Osteoblast (primary cell): ENCODE data around the gene SYT3. TPM values are rescaled to one million over a fixed set of nuclear protein-coding genes. Genes with fewer than 3 reads are reported as not detected.

Source experiments
- DNase-seq: peaks from one replicate; pipeline ENCODE4 v3.0.0; 2011; ENCODE audit warnings: low spot score, mixed read lengths; ENCODE audit not compliant: insufficient read length; ENCODE audit errors: missing footprints
- H2AFZ ChIP-seq: 2 replicates; pipeline ENCODE4 v1.6.0; 2011; ENCODE audit warnings: mild to moderate bottlenecking, low read length
- H3K27ac ChIP-seq: 2 replicates; pipeline ENCODE4 v1.5.1; 2011; ENCODE audit warnings: mild to moderate bottlenecking, low read depth, low read length, moderate library complexity
- H3K27me3 ChIP-seq: 2 replicates; pipeline ENCODE4 v1.6.0; 2012; ENCODE audit warnings: mild to moderate bottlenecking, control low read depth, inconsistent platforms, low read length, moderate library complexity; ENCODE audit not compliant: insufficient read depth
- H3K36me3 ChIP-seq: 2 replicates; pipeline ENCODE4 v1.5.1; 2011; ENCODE audit warnings: mild to moderate bottlenecking, low read length, control low read depth, moderate library complexity; ENCODE audit not compliant: insufficient read depth
- H3K4me1 ChIP-seq: 2 replicates; pipeline ENCODE4 v1.5.1; 2011; ENCODE audit warnings: mild to moderate bottlenecking, low read length, control low read depth, moderate library complexity; ENCODE audit not compliant: insufficient read depth
- H3K4me2 ChIP-seq: 2 replicates; pipeline ENCODE4 v1.6.0; 2011; ENCODE audit warnings: mild to moderate bottlenecking, low read length; ENCODE audit not compliant: insufficient read depth
- H3K4me3 ChIP-seq: fragments of 200-600 bp; sonication (generic); 3 replicates; pipeline ENCODE4 v1.5.1; 2012; ENCODE audit warnings: mild to moderate bottlenecking, low read length, inconsistent platforms; ENCODE audit not compliant: insufficient read depth
- H3K79me2 ChIP-seq: 2 replicates; pipeline ENCODE4 v1.6.0; 2012; ENCODE audit warnings: mild to moderate bottlenecking, low read length, control low read depth, inconsistent platforms; ENCODE audit not compliant: insufficient read depth
- H3K9me3 ChIP-seq: 2 replicates; pipeline ENCODE4 v1.5.1; 2011; ENCODE audit warnings: low read depth, low read length, control low read depth
- H4K20me1 ChIP-seq: 2 replicates; pipeline ENCODE4 v1.6.0; 2012; ENCODE audit warnings: mild to moderate bottlenecking, low read length, control low read depth; ENCODE audit not compliant: insufficient read depth
- CTCF ChIP-seq: IDR thresholded peaks from 2 replicates; pipeline ENCODE4 v1.5.1; 2011; ENCODE audit warnings: mild to moderate bottlenecking, low read depth, low read length, moderate library complexity; ENCODE audit errors: extremely low read depth
- total RNA-seq: library from RNA; depleted of rRNA; stranded (reverse); fragments of >200 nt; gene quantifications from 2 replicates; pipeline ENCODE4 v1.2.3, GENCODE V29; 2012

Gene SYT3
- total RNA-seq, 1 donor, result 0.36 TPM

DNA sequence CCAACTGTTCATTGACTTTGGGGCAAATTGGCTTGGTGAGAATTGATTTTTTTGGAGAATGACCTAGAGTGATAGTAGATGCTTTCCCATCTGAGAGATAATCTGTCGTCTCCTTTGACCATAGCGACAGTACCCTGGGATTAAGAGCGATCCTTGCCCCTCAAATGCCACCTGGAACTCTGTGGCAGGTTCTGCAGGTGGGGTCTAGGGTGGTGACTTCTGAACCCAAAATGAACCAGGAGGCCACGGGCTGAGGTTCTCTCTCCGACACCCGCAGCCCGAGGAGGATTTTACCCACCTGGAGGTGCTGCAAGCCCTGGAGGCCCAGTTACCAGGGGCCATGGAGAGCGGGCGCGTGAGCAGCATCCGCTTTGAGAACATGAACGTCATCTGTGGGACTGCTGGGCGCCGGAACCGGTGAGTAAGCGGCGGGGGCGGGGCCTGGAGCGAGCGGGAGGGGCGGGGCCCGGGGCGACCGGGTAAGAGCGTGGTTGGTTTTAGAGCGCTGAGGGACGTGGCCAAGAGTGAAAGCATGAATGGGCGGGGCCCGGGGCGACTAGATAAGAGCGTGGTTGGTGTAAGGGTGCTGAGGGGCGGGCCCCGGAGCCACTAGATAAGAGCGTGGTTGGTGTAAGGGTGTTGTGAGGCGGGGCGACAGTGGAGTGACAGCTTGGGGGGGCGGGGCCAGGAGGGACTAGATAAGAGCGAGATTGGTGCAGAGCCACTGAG is 18.2 kb upstream of the SYT3 start:
- Histone ChIP-seq H3K27ac (peak overlapping the region; percentile 71), H3K4me2 (peak overlapping the region; percentile 96), H3K4me3 (peak overlapping the region; percentile 71), H3K4me1 (peaks cover 16% of the 10 kb centered on the region), H2AFZ (peak overlapping the region; percentile 95), H4K20me1 (no peaks in the 10 kb centered on the region), H3K27me3 (no peaks in the 10 kb centered on the region), H3K9me3 (no peaks in the 10 kb centered on the region), H3K36me3 (no peaks in the 10 kb centered on the region), H3K79me2 (no peaks in the 10 kb centered on the region)
- no peak for TF ChIP-seq CTCF
- DNase-seq, result peak; percentile 99

- peak overlapping the region; percentile 79 for H3K4me2 ChIP-seq
- TF ChIP-seq CTCF, result no peak
- H2AFZ ChIP-seq, result no peak overlapping the region
Observed at GRCh38 chr19:50657222-50657669, 17.6 kb upstream of the SYT3 start.

GRCh38 chr19:50654882-50655281 is 15.2 kb upstream of the SYT3 start:
- no peak overlapping the region for H3K4me3 ChIP-seq
- H3K27ac ChIP-seq, result no peak overlapping the region
- H3K27me3 ChIP-seq, result peaks cover 5% of the 10 kb centered on the region
- DNase-seq, result no peak
- no peak overlapping the region for H3K4me2 ChIP-seq
- no peaks in the 10 kb centered on the region for H3K36me3 ChIP-seq
- H4K20me1 ChIP-seq, result no peaks in the 10 kb centered on the region
- peaks cover 16% of the 10 kb centered on the region for H3K4me1 ChIP-seq
- H2AFZ ChIP-seq, result no peak overlapping the region
- no peaks in the 10 kb centered on the region for H3K9me3 ChIP-seq
- TF ChIP-seq CTCF, result no peak
- H3K79me2 ChIP-seq, result no peaks in the 10 kb centered on the region

More at GRCh38 chr19:50657222-50657669, 17.6 kb upstream of the SYT3 start:
- Histone ChIP-seq H3K79me2 (no peaks in the 10 kb centered on the region), H3K27me3 (peaks cover 5% of the 10 kb centered on the region), H3K4me1 (peaks cover 16% of the 10 kb centered on the region), H3K36me3 (no peaks in the 10 kb centered on the region), H3K9me3 (no peaks in the 10 kb centered on the region), H3K27ac (no peak overlapping the region), H4K20me1 (no peaks in the 10 kb centered on the region), H3K4me3 (no peak overlapping the region)
- no peak for DNase-seq

DNA sequence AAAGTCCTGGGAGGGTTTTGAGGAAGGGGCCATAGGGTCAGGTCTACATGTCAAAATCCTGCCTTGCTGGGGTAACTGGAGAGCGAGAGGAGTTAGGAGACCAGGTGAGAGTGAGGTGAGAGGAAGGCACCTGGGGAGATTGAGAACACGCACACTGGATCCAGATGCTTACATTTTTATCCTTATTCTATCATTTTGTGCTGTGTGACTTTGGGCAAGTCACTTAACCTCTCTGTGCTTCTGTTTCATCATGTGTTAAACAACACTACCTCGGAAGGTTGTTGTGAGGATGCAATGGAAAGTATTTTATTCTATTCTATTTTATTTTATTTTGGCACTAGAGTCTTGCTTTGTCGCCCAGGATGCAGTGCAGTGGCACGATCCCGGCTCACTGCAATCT is 13.0 kb upstream of the SYT3 start:
- no peaks in the 10 kb centered on the region for H3K36me3 ChIP-seq
- H3K79me2 ChIP-seq, result no peaks in the 10 kb centered on the region
- no peak overlapping the region for H2AFZ ChIP-seq
- no peaks in the 10 kb centered on the region for H4K20me1 ChIP-seq
- TF ChIP-seq CTCF, result no peak
- peaks cover 3% of the 10 kb centered on the region for H3K4me1 ChIP-seq
- H3K27ac ChIP-seq, result no peak overlapping the region
- H3K9me3 ChIP-seq, result no peaks in the 10 kb centered on the region
- DNase-seq, result no peak
- no peak overlapping the region for H3K4me3 ChIP-seq
- no peak overlapping the region for H3K4me2 ChIP-seq
- H3K27me3 ChIP-seq, result peaks cover 8% of the 10 kb centered on the region
